GM10248 (cell line): ENCODE results near the gene RIN1.
A peak's percentile ranks its signal among the peaks of the same experiment; 100 is the strongest.
"Not testable (repeated sequence)": the region's sequence is repeated elsewhere in the genome, so short reads cannot be mapped to it uniquely, and the experiment has no call there.

Experiments
- CTCF ChIA-PET: fragments of 300-600 bp; sonication (Branson Sonifier 250); formaldehyde crosslinking; extraction: SDS; loops from one replicate; lab custom pipeline; 2021; ENCODE audit warnings: antibody characterized with exemption; lab: Yijun Ruan, JAX
- POLR2A ChIA-PET: fragments of 350-650 bp; sonication (Branson Sonifier 250); formaldehyde crosslinking; extraction: SDS; loops from one replicate; lab custom pipeline; 2020; ENCODE audit warnings: antibody characterized with exemption; lab: Yijun Ruan, JAX
- DNase-seq: peaks from one replicate; pipeline ENCODE4 v3.0.0; 2012; ENCODE audit errors: extremely low spot score
- TF ChIP-seq, protein P1 (sequence below): IDR thresholded peaks from 2 replicates; pipeline ENCODE4 v1.5.1; 2012; ENCODE audit warnings: mild to moderate bottlenecking, low read depth; ENCODE audit errors: extremely low read depth, missing control alignments, control extremely low read depth

Gene RIN1

DNA sequence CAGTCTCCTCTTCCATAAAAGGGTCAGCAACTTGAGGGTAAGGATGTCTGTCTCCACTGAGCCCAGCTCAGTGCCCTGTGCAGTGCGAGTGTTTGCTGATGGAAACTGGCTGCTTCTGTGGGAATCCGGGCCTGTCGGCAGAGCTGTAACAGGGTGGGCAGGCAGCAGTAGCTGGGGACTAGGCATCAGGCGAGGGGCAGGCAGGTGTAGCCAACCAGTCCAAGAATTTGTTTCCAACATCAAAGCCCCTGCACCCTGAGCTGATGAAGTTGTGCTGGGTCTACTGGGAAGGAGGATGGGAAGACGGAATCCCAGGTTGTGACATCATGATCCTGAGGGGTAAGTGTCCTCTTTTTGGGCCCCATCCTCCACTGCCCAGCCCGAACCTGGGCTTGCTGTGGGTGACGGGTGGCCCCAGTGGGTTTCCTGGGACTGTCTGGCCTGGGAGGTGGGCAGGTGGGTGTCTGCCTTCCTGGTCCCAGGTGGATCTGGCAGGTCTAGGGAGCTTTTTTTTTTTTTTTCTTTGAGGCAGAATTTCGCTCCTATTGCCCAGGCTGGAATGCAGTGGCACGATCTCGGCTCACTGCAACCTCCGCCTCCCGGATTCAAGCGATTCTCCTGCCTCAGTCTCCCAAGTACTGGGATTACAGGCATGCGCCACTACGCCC is 24.3 kb upstream of the RIN1 start:
- TF ChIP-seq, protein P1, sequence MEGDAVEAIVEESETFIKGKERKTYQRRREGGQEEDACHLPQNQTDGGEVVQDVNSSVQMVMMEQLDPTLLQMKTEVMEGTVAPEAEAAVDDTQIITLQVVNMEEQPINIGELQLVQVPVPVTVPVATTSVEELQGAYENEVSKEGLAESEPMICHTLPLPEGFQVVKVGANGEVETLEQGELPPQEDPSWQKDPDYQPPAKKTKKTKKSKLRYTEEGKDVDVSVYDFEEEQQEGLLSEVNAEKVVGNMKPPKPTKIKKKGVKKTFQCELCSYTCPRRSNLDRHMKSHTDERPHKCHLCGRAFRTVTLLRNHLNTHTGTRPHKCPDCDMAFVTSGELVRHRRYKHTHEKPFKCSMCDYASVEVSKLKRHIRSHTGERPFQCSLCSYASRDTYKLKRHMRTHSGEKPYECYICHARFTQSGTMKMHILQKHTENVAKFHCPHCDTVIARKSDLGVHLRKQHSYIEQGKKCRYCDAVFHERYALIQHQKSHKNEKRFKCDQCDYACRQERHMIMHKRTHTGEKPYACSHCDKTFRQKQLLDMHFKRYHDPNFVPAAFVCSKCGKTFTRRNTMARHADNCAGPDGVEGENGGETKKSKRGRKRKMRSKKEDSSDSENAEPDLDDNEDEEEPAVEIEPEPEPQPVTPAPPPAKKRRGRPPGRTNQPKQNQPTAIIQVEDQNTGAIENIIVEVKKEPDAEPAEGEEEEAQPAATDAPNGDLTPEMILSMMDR: no peak
- DNase-seq: peak; percentile 12
- CTCF ChIA-PET: interaction anchor here (1.1 to 1.6 kb wide), 3 partner anchors 26 to 30 kb away, joined by 3 to 8 read pairs (median 5); no protein-coding TSS in a partner anchor
- POLR2A ChIA-PET: interaction anchor here (0.6 kb wide), 2 partner anchors 28 to 317 kb away, joined by 3 read pairs; partner anchors contain the start of gene RBM4B

DNA sequence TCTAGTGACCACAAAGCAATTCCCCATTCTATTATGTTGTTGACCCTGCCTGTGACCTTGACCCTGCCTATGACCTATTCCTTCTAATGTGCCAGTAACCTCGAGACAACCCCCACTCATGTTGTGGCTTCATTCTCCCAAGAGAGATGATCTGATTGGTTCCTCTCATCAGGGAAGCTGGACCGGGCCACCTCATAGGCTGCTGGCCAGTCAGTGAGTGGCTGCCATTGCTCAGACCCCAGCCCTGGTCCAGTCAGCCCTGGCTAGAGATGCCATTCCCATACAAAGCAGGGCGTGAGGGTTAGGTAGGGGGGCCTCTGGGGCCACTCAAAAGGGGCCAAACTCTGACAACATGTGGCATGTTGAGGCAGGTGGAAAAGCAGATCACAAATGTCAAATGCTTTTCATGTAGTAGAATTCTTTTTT is 23.4 kb upstream of the RIN1 start:
- DNase-seq: peak; percentile 10
- ChIA-PET CTCF (interaction anchor here (1.1 kb wide), 1 partner anchor 31 kb away, joined by 3 read pairs; no protein-coding TSS in a partner anchor), POLR2A (interaction anchor here (1.4 kb wide), 1 partner anchor 12 kb away, joined by 3 read pairs; no protein-coding TSS in a partner anchor)
- TF ChIP-seq, protein P1: no peak

DNA sequence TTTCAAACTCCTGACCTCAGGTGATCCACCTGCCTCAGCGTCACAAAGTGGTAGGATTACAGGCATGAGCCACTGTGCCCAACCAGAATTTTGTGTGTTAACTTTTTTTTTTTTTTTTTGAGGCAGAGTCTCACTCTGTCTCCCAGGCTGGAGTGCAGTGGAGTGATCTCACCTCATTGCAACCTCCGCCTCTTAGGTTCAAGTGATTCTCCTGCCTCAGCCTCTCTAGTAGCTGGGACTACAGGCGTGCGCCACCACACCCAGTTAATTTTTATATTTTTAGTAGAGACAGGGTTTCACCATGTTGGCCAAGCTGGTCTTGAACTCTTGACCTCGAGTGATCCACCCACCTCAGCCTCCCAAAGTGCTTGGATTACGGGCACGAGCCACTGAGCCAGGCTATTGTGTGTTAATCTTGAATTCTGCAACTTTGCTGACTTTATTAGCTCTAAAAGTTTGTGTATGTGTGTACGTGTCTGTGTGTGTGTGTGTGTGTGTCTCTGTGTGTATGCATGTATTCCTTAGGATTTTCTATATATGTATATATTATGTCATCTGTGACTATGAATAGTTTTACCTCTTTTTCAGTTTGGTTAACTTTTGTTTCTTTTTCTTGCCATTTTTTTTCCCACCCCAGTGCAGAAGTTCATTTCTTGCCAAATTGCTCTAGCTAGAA is 14.5 kb upstream of the RIN1 start:
- POLR2A ChIA-PET: not testable (repeated sequence)

DNA sequence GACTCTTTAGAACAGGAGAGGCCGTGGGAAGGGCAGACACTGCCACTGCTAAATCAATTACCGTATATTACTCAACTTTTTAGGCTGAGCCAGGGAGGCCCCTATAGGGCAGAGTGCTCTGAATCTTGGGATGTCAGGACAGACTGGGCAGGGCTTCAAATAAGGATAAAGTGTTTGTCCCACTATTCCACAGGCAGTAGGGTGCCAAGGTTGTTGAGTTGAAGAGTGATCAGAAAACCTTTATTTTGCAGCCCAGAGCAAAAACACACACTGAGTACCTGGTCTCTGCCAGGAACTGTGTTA is 12.8 kb upstream of the RIN1 start:
- no peak for DNase-seq
- TF ChIP-seq, protein P1: no peak
- CTCF ChIA-PET: no interaction called here
- POLR2A ChIA-PET: no interaction called here

More for the DNA sequence above, 14.5 kb upstream of the RIN1 start:
- CTCF ChIA-PET: interaction anchor here (1.0 to 1.8 kb wide), 5 partner anchors 8 to 39 kb away, joined by 3 to 8 read pairs (median 4); no protein-coding TSS in a partner anchor
- not testable (repeated sequence) for DNase-seq

DNA sequence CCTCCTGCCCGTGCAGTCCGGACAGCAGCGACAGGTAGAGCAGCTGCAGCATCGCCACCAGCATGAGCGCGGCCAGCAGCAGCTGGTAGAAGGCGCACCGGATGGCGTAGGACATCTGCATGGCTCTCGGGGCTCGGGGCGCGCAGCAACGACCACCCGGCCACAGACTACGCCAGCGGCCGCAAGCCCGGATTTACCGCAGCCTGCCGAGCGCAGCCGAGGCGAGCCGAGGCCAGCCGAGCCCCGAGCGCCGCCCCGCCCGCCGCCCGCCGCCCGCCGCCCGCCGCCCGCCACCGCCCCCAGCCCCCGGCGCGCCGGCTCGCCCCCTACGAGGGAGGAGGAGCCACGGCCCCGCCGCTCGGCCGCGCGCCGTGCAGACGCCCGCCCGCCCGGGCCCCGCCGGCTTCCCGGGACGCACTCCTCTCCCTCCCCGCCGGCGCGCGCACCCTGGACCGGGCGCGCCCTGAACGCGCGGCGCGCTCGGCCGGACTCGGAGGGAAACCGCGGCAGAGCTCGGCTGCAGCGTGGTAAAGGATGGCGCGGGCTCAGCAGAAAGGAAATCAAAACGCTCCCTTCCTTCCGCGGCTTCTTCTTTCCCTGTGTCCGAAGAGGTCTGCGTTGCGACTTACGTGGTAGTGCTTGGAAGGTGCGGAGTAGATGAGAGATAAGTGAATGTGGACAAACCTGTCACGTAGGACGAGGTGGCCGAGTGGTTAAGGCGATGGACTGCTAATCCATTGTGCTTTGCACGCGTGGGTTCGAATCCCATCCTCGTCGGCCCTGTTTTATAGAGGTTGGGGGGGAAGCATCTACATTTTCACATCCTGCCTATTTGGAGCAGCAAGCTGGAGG is 11.4 kb upstream of the RIN1 start, which contains the start of gene B4GAT1:
B4GAT1 (minus strand) TSS at position 205 of the 852 bp plus-strand sequence; CDS start at position 121, 84 bp downstream.
- ChIA-PET CTCF (interaction anchor here (0.7 to 5.6 kb wide), 5 partner anchors 8 to 38 kb away, joined by 3 to 22 read pairs (median 6); partner anchors contain the start of gene RIN1), POLR2A (interaction anchor here (0.9 to 1.4 kb wide), 4 partner anchors 11 to 19 kb away, joined by 3 to 5 read pairs (median 4); no protein-coding TSS in a partner anchor)
- TF ChIP-seq, protein P1: no peak
- DNase-seq: peak; percentile 84

DNA sequence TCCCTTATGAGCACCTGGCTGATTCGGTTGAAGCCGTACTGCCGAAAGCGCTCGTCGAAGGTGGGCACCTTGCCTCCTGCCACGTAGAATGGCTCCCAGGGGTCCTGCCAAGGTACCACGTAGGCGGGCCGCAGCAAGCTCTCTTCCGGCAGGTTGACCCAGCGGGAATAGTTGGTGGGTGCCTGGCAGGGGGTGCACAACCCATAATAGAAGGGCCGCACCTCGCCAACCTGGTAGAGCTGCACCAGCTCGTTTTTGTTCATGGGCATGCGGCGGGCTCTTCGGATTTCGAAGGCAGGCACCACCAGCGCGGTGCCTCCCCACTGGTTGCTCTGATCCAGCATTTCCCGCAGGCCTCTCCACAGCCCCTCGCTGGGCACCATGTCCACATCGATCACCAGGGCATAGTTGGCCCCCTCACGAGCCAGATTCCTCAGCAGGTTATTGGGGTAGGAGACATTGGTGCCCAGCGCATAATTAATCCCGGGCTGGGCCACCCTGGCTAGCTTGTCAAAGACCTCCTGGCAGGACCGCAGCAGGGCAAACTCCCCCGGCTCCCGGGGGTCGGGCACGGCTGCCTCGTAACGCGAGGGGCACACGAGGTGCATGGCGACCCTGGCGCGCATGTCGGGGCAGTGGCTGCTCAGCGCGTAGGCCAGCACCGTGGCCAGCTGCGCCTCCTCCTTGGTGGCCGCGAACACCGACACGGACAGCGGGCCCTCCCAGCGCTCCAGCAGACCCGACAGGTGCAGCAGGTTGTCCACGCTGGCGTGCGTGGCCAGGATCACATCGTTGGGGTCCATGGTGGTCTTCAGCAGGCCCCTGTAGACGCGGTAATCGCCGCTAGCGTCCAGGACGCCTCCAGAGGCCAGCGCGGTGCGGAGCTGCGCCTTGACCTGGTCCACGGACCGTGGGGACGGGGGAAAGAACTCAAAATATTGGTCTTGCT is 10.5 kb upstream of the RIN1 start:
- ChIA-PET CTCF (interaction anchor here (0.8 to 5.6 kb wide), 8 partner anchors 8 to 92 kb away, joined by 3 to 37 read pairs (median 10); partner anchors contain the start of genes MRPL11 and RIN1), POLR2A (interaction anchor here (1.4 kb wide), 1 partner anchor 18 kb away, joined by 4 read pairs; no protein-coding TSS in a partner anchor)
- no peak for DNase-seq
- TF ChIP-seq, protein P1: no peak
